Central memory CD8-positive, alpha-beta T cell (primary cell): ENCODE data around the gene IL1RAP.

ENCODE experiments used
- ATAC-seq: fragments of 150-1000 bp; cut with Tn5 transposase; replicated peaks from 2 replicates; pipeline ENCODE4 v1.10.0; 2022; ENCODE audit warnings: mild to moderate bottlenecking, moderate FRiP score, moderate number of reproducible peaks; ENCODE audit not compliant: poor library complexity, severe bottlenecking; ENCODE audit errors: extremely low read depth
- DNase-seq, 2 donors: peaks; one replicate each; pipeline ENCODE4 v3.0.0; 2021; ENCODE audit warnings: low spot score in 2 of 2
- H3K27ac Mint-ChIP-seq: one replicate; pipeline ENCODE4 v1.8.0; 2022; ENCODE audit warnings: low read depth, mild to moderate bottlenecking, moderate library complexity, mixed read lengths
- H3K27me3 Mint-ChIP-seq: one replicate; pipeline ENCODE4 v1.8.0; 2022; ENCODE audit warnings: mixed read lengths
- H3K36me3 Mint-ChIP-seq: one replicate; pipeline ENCODE4 v1.8.0; 2022; ENCODE audit warnings: mild to moderate bottlenecking, moderate library complexity, mixed read lengths; ENCODE audit not compliant: insufficient read depth
- H3K4me1 Mint-ChIP-seq: one replicate; pipeline ENCODE4 v1.8.0; 2022; ENCODE audit warnings: mixed read lengths
- H3K4me3 Mint-ChIP-seq: one replicate; pipeline ENCODE4 v1.8.0; 2022; ENCODE audit warnings: mild to moderate bottlenecking, moderate library complexity, mixed read lengths
- H3K9me3 Mint-ChIP-seq: one replicate; pipeline ENCODE4 v1.8.0; 2022; ENCODE audit warnings: mixed read lengths

IL1RAP gene

DNA sequence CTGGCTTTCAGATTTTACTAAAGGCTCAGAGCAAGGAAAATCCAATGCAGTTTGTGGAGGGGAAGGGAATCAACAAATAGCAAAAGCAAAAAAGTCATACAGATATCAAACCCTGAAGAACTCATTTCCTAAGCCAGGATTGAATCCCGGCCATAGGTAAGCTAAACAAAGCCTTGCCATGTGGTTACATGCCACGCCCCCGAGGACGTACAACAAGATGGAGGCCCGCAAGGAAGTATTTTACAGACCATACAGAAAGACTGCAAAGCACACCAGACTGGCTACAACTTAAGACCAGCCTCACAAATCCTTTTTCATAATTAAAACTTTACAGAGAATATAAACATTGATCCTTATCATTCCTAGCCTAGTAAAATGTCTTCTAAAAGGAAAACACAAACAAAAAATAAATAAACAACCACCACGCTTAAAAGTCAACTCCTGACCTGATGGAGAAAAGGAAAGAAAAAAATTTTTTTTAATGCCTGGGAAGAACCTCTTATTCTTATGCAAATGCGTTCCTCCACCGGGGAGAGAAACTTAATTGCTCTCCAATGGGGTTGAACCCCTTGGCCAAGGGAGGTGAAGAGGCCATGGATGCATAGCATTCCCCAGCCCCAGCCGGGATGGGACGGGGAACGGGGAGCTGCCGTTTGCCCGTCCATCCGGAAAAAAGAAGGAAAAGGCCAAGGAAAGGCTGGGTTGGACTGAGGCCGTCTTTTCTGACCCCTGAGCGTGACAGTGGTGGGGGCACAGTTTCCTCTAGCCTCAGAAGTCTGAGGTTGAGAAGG lies 39.3 kb downstream of the IL1RAP start:
- H3K27ac Mint-ChIP-seq: no peak overlapping the region
- ATAC-seq (no peak), DNase-seq (no peak)
- no peak overlapping the region for H3K4me3 Mint-ChIP-seq
- peaks cover 5% of the 10 kb centered on the region for H3K36me3 Mint-ChIP-seq
- peaks cover 21% of the 10 kb centered on the region for H3K4me1 Mint-ChIP-seq
- H3K9me3 Mint-ChIP-seq: no peaks in the 10 kb centered on the region
- H3K27me3 Mint-ChIP-seq: no peaks in the 10 kb centered on the region

DNA sequence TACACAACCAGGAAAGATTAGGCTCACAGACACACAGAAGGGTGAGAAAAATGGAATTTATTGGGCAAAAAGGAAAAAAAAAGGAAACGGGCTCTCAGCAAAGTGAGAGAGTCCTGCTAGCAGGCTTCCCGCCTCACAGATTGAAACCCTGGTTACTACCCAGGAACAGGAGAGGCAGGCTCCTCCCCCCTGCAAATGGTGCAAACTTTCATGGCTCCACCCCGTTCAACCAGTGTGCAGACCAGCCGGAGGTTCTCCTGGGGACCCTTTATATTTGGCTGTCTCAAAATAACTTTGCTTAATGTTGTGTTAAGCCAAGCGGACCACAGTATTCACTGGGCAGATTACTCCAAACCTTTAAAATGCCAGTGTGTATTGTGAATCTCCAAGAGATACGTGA lies 40.3 kb downstream of the IL1RAP start:
- peaks cover 4% of the 10 kb centered on the region for H3K36me3 Mint-ChIP-seq
- ATAC-seq: no peak
- no peaks in the 10 kb centered on the region for H3K9me3 Mint-ChIP-seq
- H3K4me3 Mint-ChIP-seq: no peak overlapping the region
- DNase-seq: no peak
- peaks cover 11% of the 10 kb centered on the region for H3K4me1 Mint-ChIP-seq
- H3K27me3 Mint-ChIP-seq: no peaks in the 10 kb centered on the region
- H3K27ac Mint-ChIP-seq: peak overlapping the region; percentile 19

DNA sequence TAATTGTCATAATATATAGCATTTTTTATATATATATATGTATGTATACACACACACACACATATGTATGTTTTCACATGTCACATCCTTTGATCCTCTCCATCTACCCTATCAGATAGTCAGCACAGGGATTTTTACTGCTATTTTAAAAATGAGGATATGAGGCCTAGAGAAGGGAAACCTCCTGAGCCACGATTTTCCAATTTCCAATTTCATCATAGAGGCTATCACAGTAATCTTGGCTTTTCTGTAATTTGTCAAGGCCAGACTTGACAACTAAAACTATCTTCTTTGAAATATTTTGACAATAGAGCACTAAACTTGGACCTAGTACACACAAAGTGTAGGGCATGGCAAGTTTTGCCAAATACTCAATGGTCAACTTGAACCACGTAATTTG lies 42.5 kb downstream of the IL1RAP start:
- DNase-seq: no peak
- Mint-ChIP-seq H3K27ac (no peak overlapping the region), H3K4me1 (peaks cover 18% of the 10 kb centered on the region), H3K36me3 (peaks cover 2% of the 10 kb centered on the region), H3K4me3 (no peak overlapping the region), H3K9me3 (no peaks in the 10 kb centered on the region), H3K27me3 (no peaks in the 10 kb centered on the region)
- ATAC-seq: no peak

DNA sequence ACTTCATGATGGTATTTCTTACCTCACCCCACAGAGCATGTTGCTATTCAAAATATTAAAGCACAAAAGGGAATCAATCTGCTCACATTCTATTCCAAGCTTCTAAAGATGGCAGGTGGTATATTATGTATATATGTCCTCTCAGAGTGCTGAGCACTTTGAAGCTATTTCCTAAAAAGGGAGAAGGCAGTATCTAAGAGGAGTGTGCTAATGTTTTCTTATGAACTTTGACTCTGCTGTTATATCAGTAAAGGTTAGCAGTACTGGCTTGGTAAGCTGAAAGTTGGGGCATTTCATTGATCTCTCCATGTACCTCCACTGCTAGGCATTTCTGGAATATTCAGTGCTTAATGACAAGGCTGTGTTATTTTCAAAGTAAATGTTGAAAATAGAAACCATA lies 43.4 kb downstream of the IL1RAP start:
- peaks cover 2% of the 10 kb centered on the region for H3K36me3 Mint-ChIP-seq
- H3K27me3 Mint-ChIP-seq: no peaks in the 10 kb centered on the region
- no peak overlapping the region for H3K27ac Mint-ChIP-seq
- no peaks in the 10 kb centered on the region for H3K9me3 Mint-ChIP-seq
- H3K4me1 Mint-ChIP-seq: peaks cover 18% of the 10 kb centered on the region
- ATAC-seq: no peak
- no peak overlapping the region for H3K4me3 Mint-ChIP-seq
- DNase-seq: no peak

DNA sequence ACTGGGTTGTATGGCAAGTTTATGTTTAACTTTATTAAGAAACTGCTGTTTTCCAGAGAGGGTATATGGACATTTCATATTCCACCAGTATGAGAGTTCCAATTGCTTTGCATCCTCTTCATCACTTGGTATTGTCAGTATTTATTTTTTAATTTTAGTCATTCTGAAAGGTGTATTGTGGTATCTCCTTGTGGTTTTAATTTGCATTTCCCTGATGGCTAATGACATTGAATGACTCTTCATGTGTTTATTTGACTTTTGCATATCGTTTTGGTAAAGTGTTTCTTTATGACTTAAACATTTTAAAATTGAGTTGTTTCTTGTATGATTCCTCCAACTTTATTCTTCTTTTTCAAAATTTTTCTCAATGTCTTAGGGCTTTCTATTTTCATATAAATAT lies 44.4 kb downstream of the IL1RAP start:
- ATAC-seq (no peak), DNase-seq (no peak)
- Mint-ChIP-seq H3K27ac (no peak overlapping the region), H3K4me1 (peaks cover 18% of the 10 kb centered on the region), H3K9me3 (no peaks in the 10 kb centered on the region), H3K36me3 (peaks cover 2% of the 10 kb centered on the region), H3K27me3 (no peaks in the 10 kb centered on the region), H3K4me3 (no peak overlapping the region)

DNA sequence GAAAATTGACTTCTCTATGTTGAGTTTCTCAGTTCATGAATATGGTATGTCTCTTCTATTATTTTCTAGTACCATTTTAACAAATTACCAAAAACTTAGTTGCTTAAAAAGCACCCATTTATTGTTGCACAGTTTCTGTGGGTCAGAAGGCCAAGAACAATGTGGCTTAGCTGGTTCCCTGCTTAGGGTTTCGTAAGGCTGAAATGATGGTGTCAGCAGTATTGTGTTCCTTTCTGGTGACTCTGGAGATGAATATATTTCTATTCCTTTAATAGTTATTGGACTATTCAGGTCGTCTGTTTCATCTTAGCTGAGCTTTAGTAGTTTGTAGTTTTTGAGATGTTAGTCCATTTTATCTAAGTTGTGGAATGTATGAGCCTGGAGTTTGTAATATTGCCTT lies 44.9 kb downstream of the IL1RAP start:
- H3K27ac Mint-ChIP-seq: no peak overlapping the region
- no peak for ATAC-seq

DNA sequence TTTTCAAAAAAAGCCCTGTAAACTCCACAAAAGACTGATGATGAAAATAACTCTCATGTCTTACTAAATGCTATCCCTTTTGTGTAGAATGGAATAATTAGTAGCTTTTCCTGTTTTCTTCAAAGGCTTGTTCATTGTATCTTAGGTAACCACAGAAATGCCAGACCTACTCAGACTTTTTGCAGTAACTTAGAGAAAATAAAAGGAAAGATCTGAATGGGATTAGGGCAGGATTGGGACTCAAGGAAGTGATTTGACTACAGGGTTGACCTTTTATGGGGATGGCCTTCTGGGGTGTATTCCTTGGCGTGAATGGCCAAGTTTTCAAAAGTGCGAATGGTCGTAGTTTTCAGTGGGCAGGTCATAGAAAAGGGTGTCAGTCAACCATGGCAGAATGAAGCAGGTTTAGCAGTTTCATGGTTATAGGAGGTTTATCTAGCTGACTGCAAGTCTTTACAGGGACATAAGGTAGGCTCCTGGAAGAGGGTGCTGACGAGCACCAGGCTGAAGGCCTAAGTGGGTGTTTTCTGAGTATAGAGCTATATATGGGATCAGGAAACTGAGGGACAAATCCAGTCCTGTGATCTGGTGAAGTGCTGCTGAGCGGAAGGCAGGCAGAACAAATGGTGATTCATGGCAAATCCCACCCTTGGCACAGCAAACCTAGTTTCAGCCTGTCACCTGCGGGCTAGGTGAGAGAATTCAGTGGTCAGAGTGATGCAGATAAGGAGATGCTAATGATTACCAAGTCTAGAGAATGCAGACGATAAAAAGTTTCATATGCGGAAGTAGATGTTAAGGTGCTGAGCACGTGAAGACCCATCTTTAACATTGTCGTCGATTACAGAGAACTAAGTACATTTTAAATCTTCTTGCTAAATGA lies 46.4 kb downstream of the IL1RAP start:
- H3K9me3 Mint-ChIP-seq: no peaks in the 10 kb centered on the region
- no peak overlapping the region for H3K4me3 Mint-ChIP-seq
- no peak overlapping the region for H3K27ac Mint-ChIP-seq
- DNase-seq (no peak), ATAC-seq (no peak)
- H3K36me3 Mint-ChIP-seq: peaks cover 4% of the 10 kb centered on the region
- peaks cover 18% of the 10 kb centered on the region for H3K4me1 Mint-ChIP-seq
- H3K27me3 Mint-ChIP-seq: no peaks in the 10 kb centered on the region

More for the DNA sequence above, 44.9 kb downstream of the IL1RAP start:
- H3K4me1 Mint-ChIP-seq: peaks cover 18% of the 10 kb centered on the region
- H3K4me3 Mint-ChIP-seq: no peak overlapping the region
- no peaks in the 10 kb centered on the region for H3K27me3 Mint-ChIP-seq
- no peaks in the 10 kb centered on the region for H3K9me3 Mint-ChIP-seq
- no peak for DNase-seq
- H3K36me3 Mint-ChIP-seq: peaks cover 2% of the 10 kb centered on the region

DNA sequence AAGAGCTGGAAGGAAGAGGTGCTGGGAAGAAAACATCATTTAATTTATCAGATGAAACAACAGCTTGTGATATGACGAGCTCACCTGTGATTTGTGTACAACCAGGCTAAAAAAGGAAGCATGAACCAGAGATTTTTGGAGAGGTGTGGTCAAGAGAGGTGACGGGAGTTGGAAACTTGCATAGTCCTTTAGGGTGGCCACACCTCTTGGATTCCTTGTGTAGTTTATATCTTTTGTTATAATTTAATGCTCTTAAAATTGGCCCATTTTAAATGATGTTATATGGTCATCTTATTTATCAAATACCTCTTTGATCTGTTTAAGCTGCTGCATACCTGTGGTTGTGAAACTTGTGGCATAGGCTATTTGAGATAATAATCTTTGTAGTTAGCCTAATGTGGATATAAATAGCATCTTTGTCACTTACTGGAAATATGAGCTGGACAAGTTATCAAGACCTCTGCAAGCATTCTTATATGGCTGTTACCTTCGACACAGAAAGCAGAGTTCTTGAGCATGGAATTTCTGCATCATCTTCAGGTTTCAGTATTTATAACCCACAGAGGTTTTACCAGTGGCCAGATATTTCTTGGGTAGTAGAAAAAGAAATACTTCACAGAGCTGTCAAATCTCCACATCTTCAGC lies 49.1 kb downstream of the IL1RAP start:
- H3K36me3 Mint-ChIP-seq: peaks cover 2% of the 10 kb centered on the region
- H3K27me3 Mint-ChIP-seq: no peaks in the 10 kb centered on the region
- H3K4me3 Mint-ChIP-seq: no peak overlapping the region
- ATAC-seq: no peak
- no peak overlapping the region for H3K27ac Mint-ChIP-seq
- no peak for DNase-seq
- peaks cover 8% of the 10 kb centered on the region for H3K4me1 Mint-ChIP-seq
- H3K9me3 Mint-ChIP-seq: no peaks in the 10 kb centered on the region

DNA sequence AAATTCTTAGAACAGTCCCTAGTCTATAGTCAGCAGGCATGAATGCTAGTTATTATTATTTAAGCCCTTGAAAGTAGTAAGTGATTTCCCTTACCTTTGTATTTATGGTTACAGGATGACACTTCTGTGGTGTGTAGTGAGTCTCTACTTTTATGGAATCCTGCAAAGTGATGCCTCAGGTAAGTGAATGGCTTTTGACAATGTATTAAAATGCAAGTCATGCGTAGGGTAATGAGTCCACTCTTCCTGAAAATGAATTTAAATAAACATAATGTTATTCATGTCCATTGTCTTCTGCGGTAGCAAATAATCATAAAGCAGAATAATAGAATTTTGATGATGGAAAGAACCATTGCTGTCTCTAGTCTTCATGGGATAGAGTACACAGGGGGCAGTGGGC lies 50.3 kb downstream of the IL1RAP start:
- Mint-ChIP-seq H3K4me1 (peaks cover 7% of the 10 kb centered on the region), H3K9me3 (no peaks in the 10 kb centered on the region), H3K27ac (no peak overlapping the region), H3K4me3 (no peak overlapping the region), H3K27me3 (no peaks in the 10 kb centered on the region), H3K36me3 (peaks cover 4% of the 10 kb centered on the region)
- ATAC-seq (no peak), DNase-seq (no peak)

DNA sequence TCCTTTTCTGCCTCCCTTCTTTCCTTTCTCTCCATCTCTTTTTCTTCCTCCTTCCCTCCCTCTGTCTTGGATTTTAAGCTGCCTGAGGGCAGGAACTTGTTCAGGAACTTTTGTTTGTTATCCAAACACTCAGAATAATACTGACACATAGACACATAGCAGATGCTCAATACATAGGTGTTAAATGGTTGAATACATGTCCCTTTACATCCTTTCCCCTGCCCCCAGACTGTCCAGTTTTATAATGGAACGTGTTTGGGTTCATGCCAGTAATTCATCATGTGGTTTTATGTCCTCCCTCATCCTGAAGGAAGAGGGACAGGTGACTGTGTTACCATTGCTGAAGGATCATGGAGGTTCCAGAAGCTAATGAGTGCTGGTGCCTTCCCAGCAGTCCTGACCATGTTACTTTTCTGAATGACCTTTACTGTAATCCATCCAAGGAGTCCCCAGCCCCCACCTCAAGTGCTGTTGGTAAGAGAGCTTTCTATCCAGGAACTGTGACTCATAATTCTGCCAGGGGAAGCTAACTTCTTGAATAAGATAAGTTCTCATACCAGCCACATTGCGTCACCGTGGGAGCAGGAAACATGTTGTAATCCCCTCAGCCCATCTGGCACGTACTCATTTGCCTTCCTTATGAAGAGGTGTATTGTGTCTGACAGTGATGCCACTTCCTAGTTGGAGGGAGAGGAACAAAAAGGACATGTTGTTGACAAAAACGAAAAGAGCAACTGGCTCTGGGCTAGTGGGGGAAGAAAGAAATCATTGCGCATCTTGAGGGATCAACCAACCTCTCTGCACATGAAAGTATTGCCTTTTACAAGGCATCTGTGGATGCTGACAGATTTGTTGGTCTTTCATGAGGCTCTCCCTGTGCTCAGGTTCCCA lies 52.4 kb downstream of the IL1RAP start:
- ATAC-seq: no peak
- Mint-ChIP-seq H3K36me3 (peaks cover 4% of the 10 kb centered on the region), H3K4me1 (no peaks in the 10 kb centered on the region), H3K27ac (no peak overlapping the region), H3K27me3 (no peaks in the 10 kb centered on the region), H3K9me3 (no peaks in the 10 kb centered on the region), H3K4me3 (no peak overlapping the region)
- no peak for DNase-seq

DNA sequence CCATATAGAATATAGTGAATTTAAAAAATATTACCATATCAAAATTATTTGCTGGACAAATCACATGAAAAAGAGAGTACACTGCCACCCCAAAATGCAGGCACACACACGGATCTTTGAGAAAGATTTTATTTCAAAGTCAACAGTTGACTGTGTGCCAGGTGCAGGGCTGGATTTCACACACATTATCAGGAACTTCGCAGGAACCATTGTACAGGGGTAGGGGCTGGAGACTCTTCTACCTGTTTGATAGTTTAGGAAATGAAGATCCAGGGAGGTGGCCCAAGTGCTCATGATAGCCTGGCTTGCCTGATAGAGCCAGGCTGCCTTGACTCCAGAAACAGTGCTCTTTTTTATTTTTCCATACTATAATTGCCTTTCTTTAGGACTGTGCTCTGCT lies 54.2 kb downstream of the IL1RAP start:
- Mint-ChIP-seq H3K4me3 (no peak overlapping the region), H3K9me3 (no peaks in the 10 kb centered on the region), H3K4me1 (peaks cover 5% of the 10 kb centered on the region), H3K36me3 (peaks cover 4% of the 10 kb centered on the region), H3K27me3 (no peaks in the 10 kb centered on the region), H3K27ac (no peak overlapping the region)
- ATAC-seq (no peak), DNase-seq (no peak)

DNA sequence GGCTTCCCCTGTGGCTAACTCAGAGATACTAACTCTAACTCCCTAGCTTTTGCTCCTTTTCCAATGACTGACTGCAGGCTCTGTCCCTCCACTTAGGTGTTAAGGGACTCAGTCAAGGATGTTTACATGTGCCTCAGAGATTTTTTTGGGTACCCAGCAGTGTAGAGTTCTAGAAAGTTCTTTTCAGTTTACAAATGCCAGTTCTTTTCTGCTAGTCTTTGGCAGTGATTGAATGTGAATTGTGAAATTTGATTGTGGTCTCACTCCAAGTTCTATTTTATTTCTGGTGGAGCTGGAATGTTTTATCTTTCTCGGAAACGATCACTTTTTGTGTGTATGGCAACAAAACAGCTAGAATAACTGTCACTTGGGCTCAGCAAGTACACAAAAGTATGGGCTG lies 60.6 kb downstream of the IL1RAP start:
- ATAC-seq: no peak
- H3K36me3 Mint-ChIP-seq: no peaks in the 10 kb centered on the region

More for the DNA sequence above, 60.6 kb downstream of the IL1RAP start:
- Mint-ChIP-seq H3K4me3 (no peak overlapping the region), H3K4me1 (peaks cover 12% of the 10 kb centered on the region), H3K27ac (no peak overlapping the region), H3K27me3 (no peaks in the 10 kb centered on the region), H3K9me3 (no peaks in the 10 kb centered on the region)
- no peak for DNase-seq
